Measurements from ENCODE around the gene RPS3. TPM values are rescaled to one million over a fixed set of nuclear protein-coding genes. Genes with fewer than 3 reads are reported as not detected.
"Not testable (repeated sequence)": the region's sequence is repeated elsewhere in the genome, so short reads cannot be mapped to it uniquely, and the experiment has no call there.

The RPS3 gene
- total RNA-seq, result 2,813 and 4,239 TPM in 2 replicates

DNA sequence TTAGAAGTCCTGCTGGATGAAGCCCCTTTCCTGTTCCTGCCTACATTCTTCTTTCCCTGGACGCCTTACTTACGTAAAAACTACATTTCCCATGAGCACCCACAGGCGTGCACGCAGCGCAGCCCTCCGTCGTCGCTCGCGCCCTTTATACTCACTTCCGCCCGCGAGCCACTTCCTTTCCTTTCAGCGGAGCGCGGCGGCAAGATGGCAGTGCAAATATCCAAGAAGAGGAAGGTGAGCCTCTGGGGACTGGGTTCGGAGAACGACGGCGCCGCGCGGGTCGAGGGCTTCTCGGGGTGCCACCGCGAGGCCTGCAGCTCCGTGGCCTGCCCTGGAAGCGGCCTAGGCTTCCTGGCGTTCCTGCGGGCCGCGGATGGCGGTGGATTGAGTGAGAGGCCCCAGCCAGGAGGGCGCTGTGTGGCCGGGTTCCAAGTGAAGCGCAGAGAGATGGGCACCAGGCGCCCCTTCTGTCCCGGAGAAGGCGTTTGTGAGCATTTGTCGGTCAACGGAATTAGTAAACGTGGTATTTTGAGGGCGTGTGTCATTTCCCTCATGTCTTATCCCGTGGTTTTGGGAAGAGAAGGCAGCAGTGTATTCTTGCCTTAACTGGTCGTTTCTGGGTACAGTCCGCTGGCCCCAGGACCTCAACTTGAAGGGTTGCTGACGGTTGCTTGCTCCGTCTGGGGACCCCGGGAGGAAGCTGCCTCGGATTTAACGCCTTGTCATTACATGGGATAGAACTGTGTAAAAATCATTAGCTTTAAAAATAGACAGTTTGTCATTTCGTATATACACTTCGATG lies at the start of gene RPS3:
TSS of gene RPS3 (plus strand) at position 175 of the 802 bp plus-strand sequence. CDS start at position 205, 30 bp downstream.
- DNase-seq (ENCODE audit: low read depth, low spot score), result peak; percentile 78

DNA sequence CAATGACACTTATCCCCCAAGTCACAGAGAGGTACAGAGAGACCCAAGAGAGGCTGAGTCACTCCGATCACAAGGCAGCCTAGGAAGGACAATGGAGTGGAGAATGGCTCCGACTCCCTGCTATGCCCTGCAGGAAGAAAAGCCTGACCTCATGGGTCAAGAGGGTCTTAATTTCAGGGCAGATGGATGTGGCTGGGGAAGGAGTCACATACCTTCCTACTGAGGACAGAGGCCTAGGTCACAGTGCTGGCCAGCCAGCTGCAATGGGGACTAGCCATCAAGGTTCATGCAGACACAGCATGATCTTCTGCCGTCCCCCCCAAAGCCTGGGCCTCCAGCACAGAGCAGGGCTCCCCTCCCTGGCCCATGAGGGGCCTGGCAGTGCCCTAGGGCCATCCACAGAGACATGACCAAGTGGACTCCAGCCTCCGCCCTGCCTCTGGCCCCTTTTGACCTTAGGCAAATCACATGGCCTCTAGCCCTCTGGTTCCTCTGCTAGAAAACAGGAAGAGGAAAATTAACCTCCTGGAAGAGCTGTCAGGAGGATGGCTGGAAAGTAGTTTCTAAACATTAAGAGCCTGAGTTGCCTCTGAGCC lies 49.7 kb upstream of the RPS3 start:
- no peak for DNase-seq (ENCODE audit: low read depth, low spot score)

DNA sequence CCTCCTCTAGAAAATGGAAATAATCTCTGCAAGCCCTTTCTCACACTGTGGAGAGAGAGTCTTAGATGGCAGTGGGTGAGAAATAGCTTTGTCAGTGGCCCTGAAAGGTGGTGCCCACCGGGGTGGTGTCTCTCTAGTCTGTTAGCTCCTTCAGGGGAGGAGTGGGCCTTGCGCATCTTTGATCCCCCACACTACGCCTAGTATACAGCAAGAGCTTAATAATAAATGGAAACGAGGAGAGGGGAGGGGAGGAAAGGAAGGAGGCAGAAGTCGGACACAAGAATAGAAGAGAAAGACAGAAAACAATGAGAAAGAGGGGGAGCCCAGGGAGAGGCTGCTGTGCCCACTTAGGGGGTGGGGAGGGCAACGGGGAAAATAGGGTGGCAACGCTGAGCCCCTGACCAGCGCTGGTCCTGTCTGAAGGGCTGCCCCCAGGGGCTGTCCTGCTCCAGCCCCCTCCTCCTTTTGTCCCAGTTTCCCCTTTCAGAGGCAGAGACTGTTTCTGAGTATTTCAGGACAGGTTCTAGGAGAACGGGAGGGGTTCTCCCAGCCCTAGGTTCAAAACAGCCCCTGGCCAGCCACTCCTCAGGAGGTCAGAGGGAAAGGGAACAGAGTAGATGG lies 49.1 kb upstream of the RPS3 start:
- DNase-seq (ENCODE audit: low read depth, low spot score), result no peak

DNA sequence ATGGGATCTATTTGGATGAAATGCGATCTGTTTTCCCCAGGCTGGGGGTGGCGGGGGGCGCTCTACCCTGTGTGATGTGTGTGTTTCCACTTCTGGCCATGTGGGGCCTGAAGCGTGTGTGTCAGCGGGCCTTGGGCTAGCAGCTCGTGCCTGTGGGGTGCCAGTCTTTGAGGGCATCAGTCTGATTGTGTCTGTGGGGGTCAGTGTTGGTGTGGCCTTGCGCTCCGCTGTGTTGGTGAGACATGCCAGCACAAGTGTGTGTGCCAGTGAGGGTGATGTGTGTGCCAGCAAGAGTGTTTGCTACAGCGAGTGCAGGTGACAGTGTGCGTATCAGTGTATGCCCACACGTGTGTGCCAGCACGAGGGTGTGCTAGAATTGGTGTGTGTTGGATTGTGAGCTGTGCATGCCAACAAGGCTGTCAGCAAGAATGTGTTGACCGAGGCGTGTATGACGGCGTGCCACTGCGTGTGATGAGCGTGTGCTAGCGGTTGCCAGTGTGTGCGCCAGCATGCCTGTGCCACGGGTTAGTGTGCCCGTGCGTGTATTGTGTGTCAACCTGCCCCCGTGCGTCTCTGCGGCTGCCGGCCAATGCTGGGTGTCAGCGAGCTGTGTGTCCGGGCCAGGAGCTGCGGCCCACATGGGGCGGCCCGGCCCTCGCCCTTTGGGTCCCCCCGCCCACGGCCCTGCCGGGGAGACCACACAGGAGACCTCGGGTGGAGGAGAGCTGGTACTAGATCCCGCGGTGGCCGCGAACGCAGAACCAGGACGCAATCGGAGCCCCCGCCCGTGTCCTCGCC lies 48.4 kb upstream of the RPS3 start:
- DNase-seq (ENCODE audit: low read depth, low spot score), result no peak

DNA sequence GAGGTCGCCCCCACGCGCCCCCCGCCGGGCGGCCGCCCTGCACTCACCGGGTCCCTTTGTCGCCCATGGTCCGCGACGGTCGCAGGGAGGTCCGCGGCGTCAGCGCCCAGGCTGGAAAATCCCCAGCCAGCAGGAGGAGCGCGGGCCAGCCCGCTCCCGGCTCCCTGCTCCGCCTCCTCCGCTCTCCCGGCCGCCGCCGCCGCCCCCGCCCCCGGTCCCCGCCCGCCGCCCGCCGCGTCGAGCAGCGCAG lies 47.9 kb upstream of the RPS3 start, which contains the start of gene ARRB1:
TSS of gene ARRB1 (minus strand) at position 121 of the 250 bp plus-strand sequence. CDS start at position 67, 54 bp downstream.
- DNase-seq (ENCODE audit: low read depth, low spot score), result no peak

DNA sequence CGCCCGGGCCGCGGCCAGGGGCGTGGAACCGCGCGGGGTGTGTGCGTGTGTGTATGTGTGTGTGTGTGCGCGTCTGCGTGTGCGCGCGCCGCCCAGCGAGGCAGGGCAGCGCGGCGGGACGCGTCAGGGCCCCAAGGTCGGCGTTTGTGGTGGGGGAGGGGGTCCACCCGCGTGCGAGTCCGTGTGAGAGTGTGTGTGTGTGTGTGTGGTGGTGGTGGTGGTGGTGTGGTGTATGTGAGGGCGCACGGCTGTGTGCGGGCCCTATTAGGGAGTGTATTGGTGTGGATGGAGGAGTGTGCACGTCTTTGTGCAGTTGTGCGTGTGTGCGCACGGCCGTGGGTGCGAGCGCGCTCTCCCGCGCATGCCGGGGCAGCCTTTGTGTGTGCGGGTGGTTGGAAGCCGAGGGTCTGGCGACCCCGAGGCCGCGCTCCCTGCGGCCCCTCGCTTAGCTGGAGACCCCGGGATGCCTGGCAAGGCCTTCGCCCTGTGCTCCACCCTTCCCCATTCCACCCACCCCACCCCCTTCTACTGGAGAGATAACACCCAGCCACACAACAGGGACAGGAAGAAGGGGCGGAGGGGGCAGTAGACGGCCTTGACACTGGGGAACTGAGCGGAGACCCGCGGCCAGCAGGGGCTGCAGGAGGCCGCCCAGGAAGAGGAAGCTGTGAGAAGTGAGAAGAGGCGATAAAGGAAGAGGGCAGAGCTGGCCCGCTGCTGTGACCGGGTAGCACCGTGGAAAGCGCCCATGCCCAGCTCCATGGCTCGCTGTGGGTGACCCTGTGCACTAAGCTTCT lies 47.3 kb upstream of the RPS3 start:
- no peak for DNase-seq (ENCODE audit: low read depth, low spot score)

DNA sequence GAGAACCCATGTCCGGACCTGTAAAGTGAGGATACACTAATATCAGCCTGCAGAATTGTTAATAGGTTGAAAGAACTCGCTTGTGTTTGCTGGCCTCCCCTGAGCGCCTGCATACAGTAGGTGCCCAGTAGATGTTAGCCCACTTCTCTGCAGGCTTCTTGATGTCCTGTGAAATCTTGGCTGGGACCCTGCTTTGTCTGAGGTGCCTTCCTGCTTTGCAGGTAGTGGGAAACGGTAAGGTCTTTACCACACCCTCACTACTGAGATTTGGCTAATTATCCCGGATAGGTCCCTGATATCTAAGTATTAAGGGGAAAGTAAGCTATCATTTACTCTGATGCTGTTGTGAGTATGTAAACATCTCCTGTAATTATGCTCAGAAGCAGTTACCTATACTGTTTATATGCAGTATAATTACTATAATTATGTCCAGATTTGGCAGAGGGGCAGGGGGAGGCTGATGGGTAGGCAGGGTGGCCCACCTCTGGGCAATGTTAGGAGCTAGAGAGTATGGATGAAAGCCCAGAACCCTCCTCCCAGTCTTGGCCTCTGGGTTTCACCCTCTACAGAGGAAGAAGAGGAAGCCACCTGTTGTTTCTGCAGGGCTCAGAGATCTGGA lies 46.6 kb upstream of the RPS3 start:
- DNase-seq (ENCODE audit: low read depth, low spot score), result no peak

DNA sequence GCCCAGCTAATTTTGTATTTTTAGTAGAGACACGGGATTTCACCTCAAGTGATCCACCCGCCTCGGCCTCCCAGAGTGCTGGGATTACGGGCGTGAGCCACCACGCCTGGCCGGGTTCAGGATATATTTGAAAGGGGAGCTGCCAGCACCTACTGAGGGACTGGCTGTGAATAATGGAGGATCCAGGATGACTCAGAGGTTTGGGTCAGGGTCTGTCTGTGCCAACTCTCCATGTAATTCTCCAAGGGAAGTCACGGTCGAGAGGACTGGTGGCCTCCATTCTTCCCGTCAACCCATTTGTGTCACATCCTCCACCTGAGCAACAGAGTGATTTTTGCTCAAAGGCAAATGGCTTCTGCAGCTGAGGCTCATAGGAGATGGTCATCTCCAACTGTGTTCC lies 44.3 kb upstream of the RPS3 start:
- no peak for DNase-seq (ENCODE audit: low read depth, low spot score)

DNA sequence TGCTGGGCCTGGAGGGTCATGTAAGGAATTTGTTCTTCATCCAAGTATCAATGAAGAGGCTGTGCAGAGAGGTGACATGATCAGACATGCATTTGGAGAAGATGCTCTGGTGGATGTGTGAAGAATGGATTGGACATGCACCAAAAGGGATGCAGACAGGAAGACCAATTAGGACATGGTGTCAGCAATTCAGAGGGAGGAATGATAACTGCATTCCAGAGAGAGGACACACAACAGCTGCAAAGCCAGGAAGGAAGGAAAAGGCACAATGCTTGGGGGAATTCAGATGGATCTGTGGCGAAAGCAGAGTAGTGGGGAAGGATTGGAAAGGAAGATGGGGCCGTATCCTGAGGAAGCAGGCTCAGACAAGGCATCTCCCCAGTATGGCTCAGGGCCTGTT lies 42.7 kb upstream of the RPS3 start:
- no peak for DNase-seq (ENCODE audit: low read depth, low spot score)

DNA sequence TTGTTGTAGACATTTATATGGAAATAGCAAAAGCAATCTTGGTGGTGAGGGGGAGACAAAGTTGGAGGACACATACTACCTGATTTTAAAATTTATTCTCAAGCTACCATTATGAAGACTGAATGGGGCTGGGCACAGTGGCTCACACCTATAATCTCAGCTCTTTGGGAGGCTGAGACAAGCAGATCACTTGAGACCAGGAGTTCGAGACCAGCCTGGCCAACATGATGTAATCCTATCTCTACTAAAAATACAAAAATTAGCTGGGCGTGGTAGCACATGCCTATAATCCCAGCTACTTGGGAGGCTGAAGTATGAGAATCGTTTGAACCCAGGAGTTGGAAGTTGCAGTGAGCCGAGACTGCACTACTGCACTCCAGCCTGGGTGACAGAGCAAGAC lies 37.0 kb upstream of the RPS3 start:
- DNase-seq (ENCODE audit: low read depth, low spot score), result not testable (repeated sequence)

DNA sequence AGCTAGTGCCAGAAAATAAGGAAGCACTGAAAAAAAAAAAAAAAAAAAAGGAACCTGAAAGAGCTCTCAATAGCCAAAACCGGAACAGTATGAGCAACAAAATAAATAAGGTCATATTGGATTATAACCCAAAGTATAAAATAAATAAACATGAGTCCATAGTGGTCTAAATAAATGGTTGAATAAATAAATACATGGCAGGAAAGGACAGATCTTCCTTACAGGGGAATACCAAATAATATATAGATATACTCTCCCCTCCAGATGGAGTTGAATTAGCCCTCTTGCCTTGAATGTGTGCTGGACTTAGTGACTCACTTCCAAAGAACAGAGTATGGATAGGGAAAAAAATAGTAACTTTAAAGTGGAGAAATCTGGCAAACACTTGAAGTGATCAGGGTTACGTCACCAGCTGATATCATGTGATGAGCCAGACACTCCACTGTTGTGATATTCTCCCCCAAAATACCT lies 33.6 kb upstream of the RPS3 start:
- DNase-seq (ENCODE audit: low read depth, low spot score), result peak; percentile 65

DNA sequence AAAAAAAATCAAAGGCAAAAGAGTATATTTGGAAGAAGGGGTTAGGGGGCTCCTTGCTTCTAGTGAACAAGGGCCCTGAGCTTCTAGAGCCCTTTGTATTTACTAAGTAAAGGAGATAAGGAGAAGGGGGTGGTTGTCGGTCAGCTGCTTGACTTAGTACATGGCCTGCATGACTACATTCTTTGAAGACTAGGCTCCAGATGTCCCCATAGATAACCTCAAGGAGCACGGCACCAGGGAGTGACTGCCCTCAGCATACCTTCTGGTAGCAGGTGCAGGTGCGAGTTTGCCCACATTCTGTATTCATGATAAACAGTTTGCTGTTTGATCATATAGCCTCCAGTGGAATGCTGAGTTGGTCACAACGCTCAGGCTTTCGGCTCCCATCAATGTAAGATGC lies 32.5 kb upstream of the RPS3 start:
- not testable (repeated sequence) for DNase-seq (ENCODE audit: low read depth, low spot score)

DNA sequence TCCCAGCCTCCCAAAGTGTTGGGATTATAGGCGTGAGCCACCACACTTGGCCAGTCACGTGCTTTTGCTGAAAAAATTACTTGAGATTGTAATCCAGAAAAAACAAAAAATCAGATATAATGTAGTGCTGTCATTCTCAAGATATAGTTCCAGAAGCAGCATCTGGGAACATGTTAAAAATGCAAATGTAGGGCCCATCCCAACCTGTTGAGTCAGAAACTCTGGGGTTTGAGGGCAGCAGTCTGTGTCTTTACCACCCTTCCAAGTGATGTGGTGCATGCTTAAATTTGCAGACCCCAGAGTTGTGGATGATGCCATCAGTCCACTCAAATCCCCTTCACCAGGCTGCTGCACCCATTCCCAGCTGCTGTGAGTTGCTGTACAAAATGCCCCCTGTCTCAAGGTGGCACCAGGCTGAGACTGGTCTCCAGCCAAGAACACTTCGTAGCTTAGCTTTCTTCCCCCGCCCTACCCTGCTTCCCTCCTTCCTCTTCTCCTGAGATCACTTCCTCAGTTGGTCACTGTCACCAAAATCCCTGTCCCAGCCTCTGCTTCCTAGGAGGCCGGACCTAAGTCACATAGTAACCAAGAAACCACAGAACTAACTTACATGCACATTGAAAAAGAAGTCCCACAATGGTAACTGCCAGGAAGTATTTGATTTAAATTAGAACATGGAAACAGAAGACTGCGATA lies 29.6 kb upstream of the RPS3 start:
- no peak for DNase-seq (ENCODE audit: low read depth, low spot score)

DNA sequence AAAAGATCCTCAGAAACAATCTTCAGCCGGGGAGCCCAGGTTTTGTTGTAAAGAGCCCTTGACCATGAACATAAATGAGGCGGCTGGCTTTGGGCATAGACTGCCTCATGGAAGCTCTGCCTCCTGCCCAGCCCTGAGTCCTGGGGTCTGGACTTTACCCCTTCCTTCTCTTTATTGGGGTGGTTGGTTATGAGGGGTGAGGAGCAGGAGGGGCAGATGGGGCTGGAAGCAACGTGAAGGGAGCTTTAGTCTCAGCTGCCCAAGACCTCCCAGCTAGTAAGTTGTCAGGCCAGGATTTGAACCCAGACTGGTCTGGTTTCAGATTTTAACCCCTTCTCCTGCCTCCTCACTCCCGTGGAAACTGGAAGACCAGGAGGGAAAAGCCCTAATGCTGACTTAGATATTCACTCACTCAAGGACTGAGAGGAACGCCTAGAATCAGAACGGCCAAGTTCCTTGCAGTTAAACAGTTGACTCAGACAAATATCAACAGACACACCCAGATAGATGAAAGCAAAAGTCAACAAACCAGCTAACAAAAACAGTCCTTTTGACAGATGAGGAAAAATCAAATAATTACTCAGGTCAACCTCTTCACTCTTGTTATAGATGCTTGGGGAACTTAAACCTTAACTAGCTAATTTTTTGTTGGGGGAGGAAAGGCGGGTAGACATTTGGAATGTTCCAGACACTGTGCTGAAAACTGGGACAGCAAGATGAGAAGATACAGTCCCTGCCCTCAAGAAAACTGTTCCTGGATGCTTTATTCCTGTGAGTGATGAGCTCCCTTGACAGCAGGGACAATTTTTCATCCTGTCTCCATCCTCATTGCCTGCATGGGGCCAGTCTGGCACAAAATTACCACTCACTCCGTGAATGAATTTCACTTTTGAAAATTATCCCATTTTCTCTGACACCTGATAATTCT lies 27.1 kb upstream of the RPS3 start:
- DNase-seq (ENCODE audit: low read depth, low spot score), result no peak

DNA sequence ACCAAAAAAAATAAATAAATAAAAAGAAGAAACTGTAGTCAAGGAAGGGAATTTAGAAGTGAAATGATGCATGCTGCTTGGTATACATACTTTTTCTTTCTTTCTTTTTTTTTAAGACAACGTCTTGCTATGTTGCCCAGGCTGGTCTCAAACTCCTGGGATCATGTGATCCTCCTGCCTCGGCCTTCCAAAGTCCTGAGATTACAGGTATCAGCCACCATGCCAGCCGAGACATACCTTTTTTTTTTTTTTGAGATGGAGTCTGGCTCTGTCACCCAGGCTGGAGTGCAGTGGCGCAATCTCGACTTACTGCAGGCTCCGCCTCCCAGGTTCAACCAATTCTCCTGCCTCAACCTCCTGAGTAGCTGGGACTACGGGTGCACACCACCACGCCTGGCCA lies 26.1 kb upstream of the RPS3 start:
- DNase-seq (ENCODE audit: low read depth, low spot score), result no peak

DNA sequence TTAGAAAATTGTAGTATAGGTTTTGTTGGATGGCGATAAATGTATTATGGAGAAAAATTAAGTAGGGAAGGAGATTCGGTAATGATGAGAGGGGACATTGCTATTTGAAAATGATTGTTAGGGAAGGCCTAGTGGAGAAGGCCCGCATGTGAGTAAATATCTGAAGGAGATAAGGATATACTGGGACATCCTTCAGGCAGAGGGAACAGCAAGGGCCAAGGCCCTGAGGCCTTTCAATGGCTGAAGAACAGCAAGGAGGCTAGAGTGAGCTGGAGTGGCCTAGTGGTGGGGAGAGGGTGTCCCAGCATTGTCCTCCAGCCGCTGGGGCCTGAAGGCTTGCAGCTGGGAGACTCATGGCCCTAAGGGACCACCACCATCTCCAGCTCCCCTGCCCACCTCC lies 24.7 kb upstream of the RPS3 start:
- no peak for DNase-seq (ENCODE audit: low read depth, low spot score)

DNA sequence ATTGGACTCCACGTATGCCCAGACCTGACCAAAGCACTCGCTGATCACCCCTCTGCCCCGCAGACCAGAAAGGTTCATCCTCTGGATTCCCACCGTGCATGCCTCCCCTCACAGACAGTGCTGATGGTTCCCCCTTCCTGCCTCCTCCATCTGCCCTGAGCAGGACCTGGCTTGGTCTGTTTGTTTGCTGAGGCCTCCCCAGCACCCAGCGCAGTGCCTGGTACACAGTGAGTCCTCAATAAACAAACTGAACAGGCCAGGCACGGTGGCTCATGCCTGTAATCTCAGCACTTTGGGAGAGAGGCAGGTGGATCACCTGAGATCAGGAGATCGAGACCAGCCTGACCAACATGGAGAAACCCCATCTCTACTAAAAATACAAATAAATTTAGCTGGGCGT lies 23.7 kb upstream of the RPS3 start:
- DNase-seq (ENCODE audit: low read depth, low spot score), result no peak

DNA sequence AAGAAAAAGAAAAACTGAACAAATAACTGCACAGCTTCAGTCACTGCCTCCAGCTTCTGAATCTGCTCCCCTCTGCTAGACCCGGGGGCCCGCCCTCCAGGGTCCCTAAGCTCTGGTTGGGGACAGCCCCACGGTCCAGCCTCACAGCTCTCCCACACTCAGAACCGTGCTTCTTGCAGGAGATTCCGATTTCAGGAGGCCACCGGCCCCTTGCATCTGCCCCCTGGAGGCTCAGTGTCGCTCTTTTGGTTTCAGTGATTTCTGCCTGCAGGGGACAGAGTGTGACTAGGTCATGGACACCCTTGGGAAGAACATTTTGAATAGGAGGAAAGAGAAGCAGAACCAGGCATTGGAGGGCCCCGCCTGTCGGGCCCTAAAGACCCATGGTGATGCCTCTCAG lies 23.1 kb upstream of the RPS3 start:
- no peak for DNase-seq (ENCODE audit: low read depth, low spot score)

DNA sequence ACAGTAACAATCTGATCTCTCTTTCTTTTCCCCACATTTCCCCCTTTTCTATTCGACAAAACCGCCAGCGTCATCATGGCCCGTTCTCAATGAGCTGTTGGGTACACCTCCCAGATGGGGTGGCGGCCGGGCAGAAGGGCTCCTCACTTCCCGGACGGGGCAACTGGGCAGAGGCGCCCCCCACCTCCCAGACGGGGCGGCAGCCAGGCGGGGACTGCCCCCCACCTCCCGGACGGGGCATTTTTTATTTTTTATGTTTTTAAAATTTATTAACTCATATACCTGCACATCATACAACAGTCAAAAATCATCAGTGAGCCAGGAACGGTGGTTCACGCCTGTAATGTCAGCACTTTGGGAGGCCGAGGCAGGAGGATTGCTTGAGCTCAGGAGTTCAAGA lies 20.5 kb upstream of the RPS3 start:
- DNase-seq (ENCODE audit: low read depth, low spot score), result not testable (repeated sequence)

Measured in pulmonary artery endothelial cell (primary cell).